Neural progenitor cell (in vitro differentiated cells): ENCODE measurements around the gene CEP85. TPM values are rescaled to one million over a fixed set of nuclear protein-coding genes. Genes with fewer than 3 reads are reported as not detected.

Experiments used
- DNase-seq: peaks from one replicate; pipeline ENCODE4 v3.0.0-alpha.2; 2016; ENCODE audit warnings: low spot score
- H2AFZ ChIP-seq: fragments of 200-600 bp; sonication (generic); replicated peaks from 2 replicates; pipeline ENCODE4 v1.6.1; 2016; ENCODE audit warnings: antibody characterized with exemption
- H3F3A ChIP-seq: fragments of 200-600 bp; sonication (generic); 2 replicates; pipeline ENCODE4 v1.6.1; 2016; ENCODE audit warnings: antibody characterized with exemption, low read depth
- H3K27ac ChIP-seq: fragments of 200-600 bp; sonication (generic); 2 replicates; pipeline ENCODE4 v1.5.1; 2016; ENCODE audit warnings: mild to moderate bottlenecking
- H3K27me3 ChIP-seq: fragments of 200-600 bp; sonication (generic); 2 replicates; pipeline ENCODE4 v1.6.1; 2016; ENCODE audit warnings: mild to moderate bottlenecking, moderate library complexity
- H3K36me3 ChIP-seq: fragments of 200-600 bp; sonication (generic); 2 replicates; pipeline ENCODE4 v1.5.1; 2016
- H3K4me1 ChIP-seq: fragments of 200-600 bp; sonication (generic); 2 replicates; pipeline ENCODE4 v1.6.1; 2016; ENCODE audit warnings: mixed run types
- H3K4me2 ChIP-seq: fragments of 200-600 bp; sonication (generic); 2 replicates; pipeline ENCODE4 v1.6.1; 2016
- H3K4me3 ChIP-seq: fragments of 200-600 bp; sonication (generic); 2 replicates; pipeline ENCODE4 v1.5.1; 2016
- H3K79me2 ChIP-seq: fragments of 200-600 bp; sonication (generic); 2 replicates; pipeline ENCODE4 v1.6.1; 2016; ENCODE audit warnings: low read depth
- H3K9ac ChIP-seq: fragments of 200-600 bp; sonication (generic); 2 replicates; pipeline ENCODE4 v1.6.1; 2016
- H3K9me3 ChIP-seq: fragments of 200-600 bp; sonication (generic); 2 replicates; pipeline ENCODE4 v1.5.1; 2016; ENCODE audit warnings: low read depth
- H4K20me1 ChIP-seq: fragments of 200-600 bp; sonication (generic); 2 replicates; pipeline ENCODE4 v1.6.1; 2016; ENCODE audit warnings: low read depth
- H3K27ac Mint-ChIP-seq: 3 replicates; pipeline ENCODE4 v1.8.0; 2021; ENCODE audit warnings: mixed read lengths
- H3K27me3 Mint-ChIP-seq: 2 replicates; pipeline ENCODE4 v1.8.0; 2022; ENCODE audit warnings: low read depth, mild to moderate bottlenecking, inconsistent platforms, moderate library complexity, mixed read lengths; ENCODE audit not compliant: insufficient read depth
- H3K36me3 Mint-ChIP-seq: 3 replicates; pipeline ENCODE4 v1.8.0; 2021; ENCODE audit warnings: mixed read lengths
- H3K4me1 Mint-ChIP-seq: 3 replicates; pipeline ENCODE4 v1.8.0; 2021; ENCODE audit warnings: mixed read lengths
- H3K4me3 Mint-ChIP-seq: 3 replicates; pipeline ENCODE4 v1.8.0; 2021; ENCODE audit warnings: mild to moderate bottlenecking, moderate library complexity, mixed read lengths
- H3K9me3 Mint-ChIP-seq: 3 replicates; pipeline ENCODE4 v1.8.0; 2020; ENCODE audit warnings: mixed read lengths
- EZH2 ChIP-seq: fragments of 200-600 bp; sonication (generic); IDR thresholded peaks from 2 replicates; pipeline ENCODE4 v1.6.1; 2017; ENCODE audit warnings: antibody characterized with exemption, mild to moderate bottlenecking, moderate library complexity
- EZH2phosphoT487 ChIP-seq: fragments of 200-600 bp; sonication (generic); IDR thresholded peaks from 2 replicates; pipeline ENCODE4 v1.6.1; 2017; ENCODE audit warnings: antibody characterized with exemption
- total RNA-seq: library from RNA; depleted of rRNA; stranded (reverse); fragments of >200 nt; gene quantifications from 2 replicates; pipeline ENCODE4 v1.2.3, GENCODE V29; 2015; ENCODE audit warnings: low replicate concordance
- TF ChIP-seq, protein P1 (sequence below): fragments of 200-600 bp; sonication (generic); IDR thresholded peaks from 2 replicates; pipeline ENCODE4 v1.5.1; 2017; ENCODE audit warnings: antibody characterized with exemption, mild to moderate bottlenecking

The CEP85 gene
- total RNA-seq, 1 donor from 2014 or later: 41.4 TPM

DNA sequence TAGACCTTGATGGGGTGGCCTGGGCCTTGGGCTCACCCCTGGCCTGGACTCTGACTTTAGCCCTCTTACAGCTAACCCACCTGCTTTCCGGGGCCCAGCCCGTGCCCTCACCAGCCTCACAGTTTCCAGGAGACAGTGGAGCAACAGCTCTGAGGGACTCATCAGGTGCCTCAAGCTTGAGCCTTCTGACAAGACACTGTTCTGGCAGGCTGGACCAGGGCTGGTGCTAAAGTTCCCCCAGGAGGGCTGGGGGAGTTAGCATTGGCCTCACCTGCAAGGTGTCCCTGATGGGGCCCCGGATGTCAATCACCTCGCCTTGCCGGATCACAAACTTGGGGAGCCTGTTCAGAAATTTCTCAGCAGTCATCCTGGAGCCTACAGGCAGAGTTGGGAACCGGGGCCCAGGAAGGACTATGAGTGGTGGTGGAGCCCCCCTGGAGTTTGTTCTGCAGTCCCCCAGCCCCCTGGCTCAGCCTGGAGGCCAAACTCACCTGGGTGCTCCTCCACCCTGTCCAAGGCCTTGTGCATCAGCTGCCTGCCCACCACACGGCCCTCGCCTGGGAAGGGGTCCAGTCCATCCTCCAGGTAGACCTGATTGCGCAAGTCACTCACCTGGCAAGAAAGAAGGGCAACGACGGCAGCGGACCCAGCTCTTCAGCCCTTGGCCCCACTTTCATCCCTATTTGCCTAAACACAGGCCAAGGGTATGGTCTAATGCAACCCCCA lies 50.0 kb downstream of the CEP85 start:
- peaks cover 63% of the 10 kb centered on the region for H3K4me1 Mint-ChIP-seq
- Histone ChIP-seq H3K4me2 (no peak overlapping the region), H3K79me2 (peaks cover 23% of the 10 kb centered on the region), H3K27me3 (no peaks in the 10 kb centered on the region), H3K9ac (no peak overlapping the region), H3K27ac (no peak overlapping the region), H4K20me1 (peaks cover 11% of the 10 kb centered on the region), H3K4me3 (no peak overlapping the region), H2AFZ (no peak overlapping the region), H3F3A (peaks cover 36% of the 10 kb centered on the region), H3K9me3 (no peaks in the 10 kb centered on the region), H3K4me1 (peaks cover 26% of the 10 kb centered on the region), H3K36me3 (no peaks in the 10 kb centered on the region)
- peak overlapping the region; percentile 84 for H3K27ac Mint-ChIP-seq
- no peak overlapping the region for H3K4me3 Mint-ChIP-seq
- H3K27me3 Mint-ChIP-seq: peaks cover 5% of the 10 kb centered on the region
- no peaks in the 10 kb centered on the region for H3K9me3 Mint-ChIP-seq
- TF ChIP-seq EZH2phosphoT487 (no peak), EZH2 (no peak)
- TF ChIP-seq, protein P1, sequence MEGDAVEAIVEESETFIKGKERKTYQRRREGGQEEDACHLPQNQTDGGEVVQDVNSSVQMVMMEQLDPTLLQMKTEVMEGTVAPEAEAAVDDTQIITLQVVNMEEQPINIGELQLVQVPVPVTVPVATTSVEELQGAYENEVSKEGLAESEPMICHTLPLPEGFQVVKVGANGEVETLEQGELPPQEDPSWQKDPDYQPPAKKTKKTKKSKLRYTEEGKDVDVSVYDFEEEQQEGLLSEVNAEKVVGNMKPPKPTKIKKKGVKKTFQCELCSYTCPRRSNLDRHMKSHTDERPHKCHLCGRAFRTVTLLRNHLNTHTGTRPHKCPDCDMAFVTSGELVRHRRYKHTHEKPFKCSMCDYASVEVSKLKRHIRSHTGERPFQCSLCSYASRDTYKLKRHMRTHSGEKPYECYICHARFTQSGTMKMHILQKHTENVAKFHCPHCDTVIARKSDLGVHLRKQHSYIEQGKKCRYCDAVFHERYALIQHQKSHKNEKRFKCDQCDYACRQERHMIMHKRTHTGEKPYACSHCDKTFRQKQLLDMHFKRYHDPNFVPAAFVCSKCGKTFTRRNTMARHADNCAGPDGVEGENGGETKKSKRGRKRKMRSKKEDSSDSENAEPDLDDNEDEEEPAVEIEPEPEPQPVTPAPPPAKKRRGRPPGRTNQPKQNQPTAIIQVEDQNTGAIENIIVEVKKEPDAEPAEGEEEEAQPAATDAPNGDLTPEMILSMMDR: no peak
- H3K36me3 Mint-ChIP-seq: peaks cover 3% of the 10 kb centered on the region
- no peak for DNase-seq

DNA sequence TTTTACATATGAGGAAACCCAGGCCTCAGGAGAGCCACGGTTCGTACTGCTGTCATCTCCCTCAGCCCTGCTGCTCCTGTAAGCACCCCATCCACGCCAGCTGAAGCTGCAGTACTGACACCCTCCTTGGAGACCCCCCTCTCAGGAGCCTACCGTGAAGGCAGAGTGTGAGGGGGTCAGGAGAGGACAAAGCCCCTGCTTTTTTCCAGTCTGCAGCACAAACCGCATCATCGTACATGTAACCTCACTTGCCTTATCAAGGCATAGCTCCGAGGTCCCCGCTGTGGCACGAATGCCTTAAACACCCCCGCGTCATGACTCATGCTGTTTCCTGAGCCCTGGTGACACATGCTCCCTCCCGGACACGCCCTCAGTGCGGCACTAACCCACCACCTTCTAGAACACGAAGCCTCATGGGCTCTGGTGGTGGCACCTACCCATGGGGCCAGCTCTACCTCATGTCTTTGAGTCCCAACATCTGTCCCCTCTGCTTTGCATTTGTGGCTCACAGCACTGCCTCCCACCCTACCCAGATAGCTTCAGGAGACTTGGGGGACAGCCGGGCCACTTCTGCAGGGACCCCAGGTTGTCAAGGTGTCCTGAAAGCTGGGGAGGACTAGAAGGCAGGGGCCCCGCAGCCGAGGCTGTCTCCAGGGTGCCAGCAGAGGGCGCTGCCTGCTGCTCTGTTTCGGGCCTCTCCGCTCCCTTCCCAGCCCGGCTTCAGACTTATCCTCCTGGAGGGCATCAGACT lies 50.8 kb downstream of the CEP85 start:
- Histone ChIP-seq H2AFZ (no peak overlapping the region), H3K27ac (no peak overlapping the region), H4K20me1 (peaks cover 6% of the 10 kb centered on the region), H3K4me3 (no peak overlapping the region), H3K36me3 (no peaks in the 10 kb centered on the region), H3K9ac (no peak overlapping the region), H3K27me3 (no peaks in the 10 kb centered on the region), H3K9me3 (no peaks in the 10 kb centered on the region), H3F3A (peaks cover 28% of the 10 kb centered on the region), H3K4me2 (no peak overlapping the region), H3K4me1 (peaks cover 31% of the 10 kb centered on the region), H3K79me2 (peaks cover 23% of the 10 kb centered on the region)
- Mint-ChIP-seq H3K27ac (peak overlapping the region; percentile 84), H3K36me3 (peaks cover 3% of the 10 kb centered on the region), H3K27me3 (peaks cover 5% of the 10 kb centered on the region), H3K4me3 (peak overlapping the region; percentile 59), H3K4me1 (peaks cover 63% of the 10 kb centered on the region), H3K9me3 (no peaks in the 10 kb centered on the region)
- TF ChIP-seq EZH2phosphoT487 (no peak), EZH2 (no peak)
- TF ChIP-seq, protein P1: peak; percentile 95
- peak; percentile 87 for DNase-seq

DNA sequence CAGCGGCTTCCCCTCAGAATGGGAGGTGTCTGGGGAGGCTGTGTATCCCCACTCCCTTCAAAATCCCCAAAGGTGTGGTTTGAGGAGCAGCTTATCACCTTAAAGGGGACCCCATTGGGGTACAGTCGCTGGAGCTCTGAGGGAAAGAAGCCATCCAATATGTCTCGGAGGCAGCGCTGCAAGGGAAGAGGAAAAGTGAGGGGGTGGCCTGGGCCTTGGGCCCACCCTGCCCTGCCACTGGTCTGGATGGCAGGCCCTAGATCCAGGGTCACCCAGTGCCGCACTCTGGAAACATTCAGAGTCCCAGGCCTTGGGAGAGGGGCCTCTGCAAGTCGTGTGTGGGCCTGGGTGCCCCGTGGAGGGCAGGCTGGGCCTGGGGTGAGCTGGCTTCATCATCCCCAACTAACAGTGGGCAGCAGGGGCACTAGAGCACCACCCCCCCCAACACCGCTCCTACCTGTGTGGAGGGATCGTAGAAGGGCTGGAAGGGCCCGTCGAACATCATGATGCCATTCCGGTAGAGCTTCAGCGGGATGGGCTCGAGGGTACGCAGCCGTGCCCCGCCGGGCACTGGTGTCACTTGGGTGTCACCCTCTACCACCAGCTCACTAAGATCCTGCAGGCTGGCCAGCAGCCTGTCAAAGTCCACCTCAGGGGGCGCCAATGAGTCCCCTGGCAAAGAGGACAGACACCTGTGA lies 51.5 kb downstream of the CEP85 start:
- peaks cover 67% of the 10 kb centered on the region for H3K4me1 Mint-ChIP-seq
- TF ChIP-seq, protein P1: peak; percentile 68
- no peak for TF ChIP-seq EZH2
- Histone ChIP-seq H3K9me3 (no peaks in the 10 kb centered on the region), H3K79me2 (peaks cover 16% of the 10 kb centered on the region), H3K4me1 (peaks cover 37% of the 10 kb centered on the region), H3K4me3 (no peak overlapping the region), H4K20me1 (peaks cover 6% of the 10 kb centered on the region), H3F3A (peaks cover 23% of the 10 kb centered on the region), H3K27ac (no peak overlapping the region), H3K36me3 (no peaks in the 10 kb centered on the region), H2AFZ (no peak overlapping the region), H3K9ac (no peak overlapping the region), H3K27me3 (no peaks in the 10 kb centered on the region), H3K4me2 (no peak overlapping the region)
- H3K27ac Mint-ChIP-seq: no peak overlapping the region
- H3K9me3 Mint-ChIP-seq: no peaks in the 10 kb centered on the region
- peak; percentile 82 for DNase-seq
- H3K27me3 Mint-ChIP-seq: peaks cover 8% of the 10 kb centered on the region
- H3K4me3 Mint-ChIP-seq: no peak overlapping the region
- peaks cover 3% of the 10 kb centered on the region for H3K36me3 Mint-ChIP-seq
